ACC112 (cell line): Measurements from ENCODE around the gene HES5.
"Not testable (repeated sequence)": the region's sequence is repeated elsewhere in the genome, so short reads cannot be mapped to it uniquely, and the experiment has no call there.

Source experiments
- H2AFZ ChIP-seq: fragments of 200-600 bp; sonication (generic); one replicate; pipeline ENCODE4 v1.6.0; 2017; ENCODE audit warnings: antibody characterized with exemption, low read length; ENCODE audit not compliant: unreplicated experiment
- H3K27ac ChIP-seq: fragments of 200-600 bp; sonication (generic); 2 replicates; pipeline ENCODE4 v1.5.1; 2014; ENCODE audit warnings: low read depth, mild to moderate bottlenecking, antibody characterized with exemption, low read length, moderate library complexity
- H3K27me3 ChIP-seq: fragments of 200-600 bp; sonication (generic); 2 replicates; pipeline ENCODE4 v1.6.1; 2014; ENCODE audit warnings: mild to moderate bottlenecking, antibody characterized with exemption, low read length, moderate library complexity, mixed read lengths; ENCODE audit not compliant: insufficient read depth
- H3K36me3 ChIP-seq: fragments of 200-600 bp; sonication (generic); 2 replicates; pipeline ENCODE4 v1.6.1; 2016; ENCODE audit warnings: mild to moderate bottlenecking, antibody characterized with exemption, low read length, moderate library complexity, mixed read lengths; ENCODE audit not compliant: insufficient read depth
- H3K4me1 ChIP-seq: fragments of 200-600 bp; sonication (generic); one replicate; pipeline ENCODE4 v1.6.1; 2016; ENCODE audit warnings: low read length, mixed read lengths; ENCODE audit not compliant: insufficient read depth, unreplicated experiment, control insufficient read depth
- H3K4me3 ChIP-seq: fragments of 200-600 bp; sonication (generic); 2 replicates; pipeline ENCODE4 v1.5.1; 2014; ENCODE audit warnings: mild to moderate bottlenecking, low read depth, low read length
- H3K79me2 ChIP-seq: fragments of 200-600 bp; sonication (generic); one replicate; pipeline ENCODE4 v1.6.0; 2016; ENCODE audit warnings: low read length; ENCODE audit not compliant: control insufficient read depth, unreplicated experiment, insufficient read depth

Gene HES5

GRCh38 chr1:2529784-2530512 is at the start of gene HES5:
HES5 (minus strand) TSS chr1:2530263; CDS start chr1:2530164, 99 bp downstream.
- H3K4me3 ChIP-seq: peak within 1 kb of the TSS; percentile 62
- H3K27me3 ChIP-seq: peaks cover 24% of the 10 kb centered on the region
- peaks cover 31% of the 10 kb centered on the region for H3K4me1 ChIP-seq
- no peaks in the 10 kb centered on the region for H3K36me3 ChIP-seq
- peak within 1 kb of the TSS; percentile 6 for H2AFZ ChIP-seq
- H3K79me2 ChIP-seq: peaks cover 10% of the 10 kb centered on the region
- H3K27ac ChIP-seq: no peak within 1 kb of the TSS

- no peak overlapping the region for H2AFZ ChIP-seq
- H3K36me3 ChIP-seq: no peaks in the 10 kb centered on the region
- no peaks in the 10 kb centered on the region for H3K4me1 ChIP-seq
- H3K79me2 ChIP-seq: no peaks in the 10 kb centered on the region
- no peak overlapping the region for H3K4me3 ChIP-seq
- no peak overlapping the region for H3K27ac ChIP-seq
- peaks cover 17% of the 10 kb centered on the region for H3K27me3 ChIP-seq
Measured at GRCh38 chr1:2578758-2579118, 48.7 kb upstream of the HES5 start.

- not testable (repeated sequence) for H2AFZ ChIP-seq, H3K4me3 ChIP-seq, H3K79me2 ChIP-seq, H3K4me1 ChIP-seq, H3K36me3 ChIP-seq, H3K27ac ChIP-seq
- peaks cover 26% of the 10 kb centered on the region for H3K27me3 ChIP-seq
Measured at GRCh38 chr1:2577565-2578075, 47.6 kb upstream of the HES5 start.

GRCh38 chr1:2575801-2576663 is 46.0 kb upstream of the HES5 start:
- no peaks in the 10 kb centered on the region for H3K36me3 ChIP-seq
- H3K79me2 ChIP-seq: no peaks in the 10 kb centered on the region
- H3K27me3 ChIP-seq: peaks cover 28% of the 10 kb centered on the region
- H3K27ac ChIP-seq: no peak overlapping the region
- no peaks in the 10 kb centered on the region for H3K4me1 ChIP-seq
- H2AFZ ChIP-seq: no peak overlapping the region
- H3K4me3 ChIP-seq: no peak overlapping the region

- no peaks in the 10 kb centered on the region for H3K36me3 ChIP-seq
- no peak overlapping the region for H2AFZ ChIP-seq
- H3K27ac ChIP-seq: no peak overlapping the region
- H3K4me3 ChIP-seq: no peak overlapping the region
- H3K79me2 ChIP-seq: no peaks in the 10 kb centered on the region
- H3K27me3 ChIP-seq: peaks cover 27% of the 10 kb centered on the region
- H3K4me1 ChIP-seq: no peaks in the 10 kb centered on the region
Measured at GRCh38 chr1:2574350-2574749, 44.3 kb upstream of the HES5 start.

GRCh38 chr1:2573250-2573920 is 43.3 kb upstream of the HES5 start:
- Histone ChIP-seq H2AFZ (no peak overlapping the region), H3K4me1 (no peaks in the 10 kb centered on the region), H3K79me2 (no peaks in the 10 kb centered on the region), H3K27ac (no peak overlapping the region), H3K36me3 (no peaks in the 10 kb centered on the region), H3K4me3 (no peak overlapping the region), H3K27me3 (peaks cover 27% of the 10 kb centered on the region)

GRCh38 chr1:2571348-2571747 is 41.3 kb upstream of the HES5 start:
- H3K4me1 ChIP-seq: no peaks in the 10 kb centered on the region
- H3K27me3 ChIP-seq: peaks cover 27% of the 10 kb centered on the region
- H2AFZ ChIP-seq: no peak overlapping the region
- no peak overlapping the region for H3K4me3 ChIP-seq
- H3K79me2 ChIP-seq: no peaks in the 10 kb centered on the region
- no peaks in the 10 kb centered on the region for H3K36me3 ChIP-seq
- no peak overlapping the region for H3K27ac ChIP-seq

- H3K79me2 ChIP-seq: no peaks in the 10 kb centered on the region
- no peak overlapping the region for H3K4me3 ChIP-seq
- H3K27ac ChIP-seq: no peak overlapping the region
- H3K27me3 ChIP-seq: peaks cover 27% of the 10 kb centered on the region
- H3K36me3 ChIP-seq: no peaks in the 10 kb centered on the region
- no peak overlapping the region for H2AFZ ChIP-seq
- no peaks in the 10 kb centered on the region for H3K4me1 ChIP-seq
Measured at GRCh38 chr1:2570332-2570731, 40.3 kb upstream of the HES5 start.

- H3K4me3 ChIP-seq, H3K27ac ChIP-seq, H3K79me2 ChIP-seq, H3K36me3 ChIP-seq, H2AFZ ChIP-seq, H3K4me1 ChIP-seq: not testable (repeated sequence)
- H3K27me3 ChIP-seq: peaks cover 27% of the 10 kb centered on the region
Measured at GRCh38 chr1:2569703-2570102, 39.6 kb upstream of the HES5 start.

GRCh38 chr1:2569060-2569459 is 39.0 kb upstream of the HES5 start:
- no peaks in the 10 kb centered on the region for H3K79me2 ChIP-seq
- no peaks in the 10 kb centered on the region for H3K36me3 ChIP-seq
- no peaks in the 10 kb centered on the region for H3K4me1 ChIP-seq
- H3K27me3 ChIP-seq: peaks cover 23% of the 10 kb centered on the region
- H2AFZ ChIP-seq: no peak overlapping the region
- no peak overlapping the region for H3K4me3 ChIP-seq
- no peak overlapping the region for H3K27ac ChIP-seq
